BLaER1 treated with 17β-estradiol and CSF1 and Interleukin-3, amounts not matched to agents 10 nM and 100 nM (cell line): ENCODE measurements around the gene DPEP1.
A peak's percentile ranks its signal among the peaks of the same experiment; 100 is the strongest.
"Not testable (repeated sequence)": the region's sequence is repeated elsewhere in the genome, so short reads cannot be mapped to it uniquely, and the experiment has no call there.

Experiments
- H3K27ac ChIP-seq, 11 experiments: shearing (Covaris generic); formaldehyde crosslinking; 2 replicates each; pipeline ENCODE4 v1.8.1; 2022
- H3K27me3 ChIP-seq, 11 experiments: shearing (Covaris generic); formaldehyde crosslinking; 2 replicates each; pipeline ENCODE4 v1.8.1; 2022
- H3K36me3 ChIP-seq, 11 experiments: shearing (Covaris generic); formaldehyde crosslinking; 2 replicates each; pipeline ENCODE4 v1.8.1; 2022
- H3K4me1 ChIP-seq, 10 experiments: shearing (Covaris generic); formaldehyde crosslinking; 2 replicates each; pipeline ENCODE4 v1.8.1; 2022
- H3K4me2 ChIP-seq, 11 experiments: shearing (Covaris generic); formaldehyde crosslinking; 2 replicates each; pipeline ENCODE4 v1.8.1; 2022
- H3K4me3 ChIP-seq, 10 experiments: shearing (Covaris generic); formaldehyde crosslinking; 2 replicates each; pipeline ENCODE4 v1.8.1; 2022
- H3K9ac ChIP-seq, 11 experiments: shearing (Covaris generic); formaldehyde crosslinking; 2 replicates each; pipeline ENCODE4 v1.8.1; 2022
- H3K9me3 ChIP-seq, 11 experiments: shearing (Covaris generic); formaldehyde crosslinking; replicated peaks in 1 of 11; 2 replicates each; pipeline ENCODE4 v1.8.1; 2022
- H4K20me1 ChIP-seq, 11 experiments: shearing (Covaris generic); formaldehyde crosslinking; 2 replicates each; pipeline ENCODE4 v1.8.1; 2022
- Cebpa-rat ChIP-seq, 11 experiments: shearing (Covaris generic); IDR thresholded peaks; 2 replicates each; pipeline ENCODE4 v1.8.1; 2022

The DPEP1 gene

GRCh38 chr16:89570342-89570923 is 43.0 kb upstream of the DPEP1 start:
- H3K27me3 ChIP-seq = no peaks in the 10 kb centered on the region
- H3K36me3 ChIP-seq = peaks cover 0 to 14% (median 0%) of the 10 kb centered on the region in 11 experiments; a peak in 5 of 22 replicates
- no peak overlapping the region for H3K27ac ChIP-seq
- H3K4me3 ChIP-seq = no peak overlapping the region
- H4K20me1 ChIP-seq = peaks cover 14 to 41% (median 32%) of the 10 kb centered on the region in 11 experiments
- peaks cover 40 to 53% (median 45%) of the 10 kb centered on the region in 10 experiments for H3K4me1 ChIP-seq
- no peak overlapping the region for H3K9ac ChIP-seq
- TF ChIP-seq Cebpa-rat (IDR thresholded peaks at IDR 0.05) = no peak
- H3K9me3 ChIP-seq = no peaks in the 10 kb centered on the region
- H3K4me2 ChIP-seq = no peak overlapping the region

DNA sequence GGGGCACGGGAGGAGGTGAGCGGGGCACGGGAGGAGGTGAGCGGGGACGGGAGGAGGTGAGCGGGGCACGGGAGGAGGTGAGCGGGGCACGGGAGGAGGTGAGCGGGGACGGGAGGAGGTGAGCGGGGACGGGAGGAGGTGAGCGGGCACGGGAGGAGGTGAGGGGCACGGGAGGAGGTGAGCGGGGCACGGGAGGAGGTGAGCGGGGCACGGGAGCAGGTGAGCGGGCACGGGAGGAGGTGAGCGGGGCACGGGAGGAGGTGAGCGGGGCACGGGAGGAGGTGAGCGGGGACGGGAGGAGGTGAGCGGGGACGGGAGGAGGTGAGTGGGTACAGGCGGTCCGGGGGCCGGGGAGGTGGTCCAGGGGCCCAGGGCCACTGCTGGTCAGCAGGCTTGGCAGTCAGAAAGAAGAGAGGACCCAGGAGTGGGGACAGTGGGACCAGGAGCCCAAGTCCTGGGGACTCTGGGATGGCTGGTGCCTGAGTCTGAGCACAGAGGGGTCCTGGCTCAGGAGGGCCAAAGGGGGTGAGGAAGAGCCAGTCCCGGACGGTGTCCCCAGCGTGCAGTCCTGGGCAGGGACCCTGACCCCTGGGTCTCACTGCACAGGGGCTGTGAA is 42.4 kb upstream of the DPEP1 start:
- not testable (repeated sequence) for H3K4me3 ChIP-seq, H3K9me3 ChIP-seq, H3K27me3 ChIP-seq
- H3K9ac ChIP-seq = peak overlapping the region in 2 of 11 experiments; percentile 60 to 85; a peak in 3 of 22 replicates
- peaks cover 7 to 34% (median 25%) of the 10 kb centered on the region in 11 experiments; a peak in 21 of 22 replicates for H4K20me1 ChIP-seq
- peaks cover 35 to 50% (median 42%) of the 10 kb centered on the region in 10 experiments for H3K4me1 ChIP-seq
- peak overlapping the region in 4 of 11 experiments; percentile 56 to 71 (median 64); a peak in 5 of 22 replicates for H3K27ac ChIP-seq
- H3K36me3 ChIP-seq = peaks cover 0 to 14% (median 0%) of the 10 kb centered on the region in 11 experiments; a peak in 5 of 22 replicates
- H3K4me2 ChIP-seq = peak overlapping the region; percentile 86 to 99 (median 95); a peak in 19 of 22 replicates

DNA sequence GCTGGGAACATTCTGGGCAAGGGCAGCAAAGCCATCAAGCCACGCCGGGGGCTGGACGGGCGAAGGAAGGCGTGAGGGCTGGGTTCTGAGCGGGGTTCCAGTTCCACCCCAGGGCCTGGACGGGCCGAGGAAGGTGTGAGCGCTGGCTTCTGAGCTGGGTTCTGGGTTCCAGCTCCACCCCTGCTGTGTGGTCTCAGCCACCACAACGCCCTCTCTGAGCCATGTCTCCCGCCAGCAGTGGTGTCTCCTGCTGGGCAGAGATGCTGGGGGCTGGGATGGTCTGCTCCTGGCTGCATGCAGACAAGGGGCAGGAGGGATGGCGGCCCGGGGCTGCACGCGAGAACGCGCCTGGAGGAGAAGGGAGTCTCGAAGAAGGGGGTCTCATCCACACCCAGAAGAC is 41.8 kb upstream of the DPEP1 start:
- no peaks in the 10 kb centered on the region for H3K27me3 ChIP-seq
- H3K36me3 ChIP-seq = peaks cover 0 to 14% (median 0%) of the 10 kb centered on the region in 11 experiments; a peak in 5 of 22 replicates
- peaks cover 2 to 29% (median 20%) of the 10 kb centered on the region in 11 experiments; a peak in 19 of 22 replicates for H4K20me1 ChIP-seq
- peaks cover 38 to 51% (median 45%) of the 10 kb centered on the region in 10 experiments for H3K4me1 ChIP-seq
- no peak overlapping the region for H3K4me3 ChIP-seq
- no peak for TF ChIP-seq Cebpa-rat (IDR thresholded peaks at IDR 0.05)
- H3K4me2 ChIP-seq = peak overlapping the region; percentile 86 to 99 (median 95)
- no peaks in the 10 kb centered on the region for H3K9me3 ChIP-seq
- peak overlapping the region in 8 of 11 experiments; percentile 24 to 89 (median 68); a peak in 14 of 22 replicates for H3K9ac ChIP-seq
- H3K27ac ChIP-seq = peak overlapping the region in 8 of 11 experiments; percentile 46 to 71 (median 61); a peak in 14 of 22 replicates

DNA sequence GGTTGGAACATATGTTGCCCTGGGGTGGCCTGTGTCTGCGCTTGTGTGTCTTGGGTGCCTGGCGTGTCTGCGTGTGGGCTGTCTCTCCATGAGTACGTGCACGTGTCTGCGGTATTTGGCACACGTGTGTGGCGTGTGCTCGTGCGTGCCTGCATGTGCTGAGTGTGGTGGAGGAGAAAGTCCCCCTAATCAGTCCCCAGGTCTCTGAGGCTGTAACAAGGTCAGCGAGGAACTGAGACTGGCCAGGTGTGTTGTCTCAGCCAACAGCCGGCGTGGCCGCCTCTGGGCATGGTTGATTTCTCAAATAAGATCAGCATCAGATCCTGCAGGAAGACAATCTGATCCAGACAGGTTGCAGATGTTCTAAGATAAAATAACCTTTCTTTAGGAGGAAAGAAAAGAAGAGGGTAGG is 41.4 kb upstream of the DPEP1 start:
- no peak for TF ChIP-seq Cebpa-rat (IDR thresholded peaks at IDR 0.05)
- peak overlapping the region in 1 of 10 experiments; percentile 26; a peak in 1 of 20 replicates for H3K4me3 ChIP-seq
- peaks cover 38 to 55% (median 48%) of the 10 kb centered on the region in 10 experiments for H3K4me1 ChIP-seq
- H3K36me3 ChIP-seq = peaks cover 0 to 15% (median 2%) of the 10 kb centered on the region in 11 experiments; a peak in 9 of 22 replicates
- peaks cover 0 to 27% (median 15%) of the 10 kb centered on the region in 11 experiments; a peak in 16 of 22 replicates for H4K20me1 ChIP-seq
- H3K4me2 ChIP-seq = peak overlapping the region; percentile 86 to 99 (median 95)
- no peaks in the 10 kb centered on the region for H3K9me3 ChIP-seq
- H3K27me3 ChIP-seq = no peaks in the 10 kb centered on the region
- peak overlapping the region in 8 of 11 experiments; percentile 46 to 71 (median 61); a peak in 15 of 22 replicates for H3K27ac ChIP-seq
- peak overlapping the region; percentile 29 to 89 (median 77); a peak in 17 of 22 replicates for H3K9ac ChIP-seq

GRCh38 chr16:89572485-89573205 is 40.8 kb upstream of the DPEP1 start:
- peak overlapping the region; percentile 29 to 89 (median 77); a peak in 18 of 22 replicates for H3K9ac ChIP-seq
- peaks cover 0 to 27% (median 10%) of the 10 kb centered on the region in 11 experiments; a peak in 14 of 22 replicates for H4K20me1 ChIP-seq
- TF ChIP-seq Cebpa-rat (IDR thresholded peaks at IDR 0.05) = no peak
- H3K4me2 ChIP-seq = peak overlapping the region; percentile 86 to 99 (median 95)
- H3K27ac ChIP-seq = peak overlapping the region in 9 of 11 experiments; percentile 35 to 71 (median 60); a peak in 16 of 22 replicates
- H3K36me3 ChIP-seq = peaks cover 0 to 16% (median 6%) of the 10 kb centered on the region in 11 experiments; a peak in 14 of 22 replicates
- no peaks in the 10 kb centered on the region for H3K27me3 ChIP-seq
- peaks cover 38 to 57% (median 49%) of the 10 kb centered on the region in 10 experiments for H3K4me1 ChIP-seq
- H3K4me3 ChIP-seq = peak overlapping the region in 1 of 10 experiments; percentile 26; a peak in 2 of 20 replicates
- H3K9me3 ChIP-seq = no peaks in the 10 kb centered on the region

- peaks cover 38 to 57% (median 49%) of the 10 kb centered on the region in 10 experiments for H3K4me1 ChIP-seq
- H3K36me3 ChIP-seq = peaks cover 0 to 21% (median 17%) of the 10 kb centered on the region in 11 experiments; a peak in 20 of 22 replicates
- H3K4me2 ChIP-seq = peak overlapping the region; percentile 86 to 99 (median 95)
- H3K9me3 ChIP-seq = peaks cover 0 to 4% (median 0%) of the 10 kb centered on the region in 11 experiments; a peak in 5 of 22 replicates
- no peaks in the 10 kb centered on the region for H3K27me3 ChIP-seq
- no peak for TF ChIP-seq Cebpa-rat (IDR thresholded peaks at IDR 0.05)
- H3K4me3 ChIP-seq = peak overlapping the region; percentile 67 to 78 (median 71)
- H3K9ac ChIP-seq = peak overlapping the region; percentile 61 to 89 (median 83)
- peak overlapping the region; percentile 49 to 86 (median 77) for H3K27ac ChIP-seq
- H4K20me1 ChIP-seq = peaks cover 0 to 16% (median 0%) of the 10 kb centered on the region in 11 experiments; a peak in 5 of 22 replicates
Observed at GRCh38 chr16:89573826-89574680, 39.4 kb upstream of the DPEP1 start.

GRCh38 chr16:89574681-89575246 is 38.7 kb upstream of the DPEP1 start:
- Histone ChIP-seq H3K4me2 (peak overlapping the region; percentile 86 to 99 (median 95)), H3K4me1 (peaks cover 38 to 57% (median 49%) of the 10 kb centered on the region in 10 experiments), H3K27ac (peak overlapping the region; percentile 49 to 86 (median 77)), H3K9ac (peak overlapping the region; percentile 61 to 89 (median 83)), H3K36me3 (peaks cover 0 to 28% (median 23%) of the 10 kb centered on the region in 11 experiments; a peak in 20 of 22 replicates), H3K27me3 (no peaks in the 10 kb centered on the region), H4K20me1 (peaks cover 0 to 10% (median 0%) of the 10 kb centered on the region in 11 experiments; a peak in 4 of 22 replicates), H3K4me3 (peak overlapping the region; percentile 67 to 78 (median 71)), H3K9me3 (peaks cover 0 to 10% (median 6%) of the 10 kb centered on the region in 11 experiments; a peak in 7 of 22 replicates)
- TF ChIP-seq Cebpa-rat (IDR thresholded peaks at IDR 0.05) = no peak
